ENCODE data around the gene HPX.
"Not testable (repeated sequence)": the region's sequence is repeated elsewhere in the genome, so short reads cannot be mapped to it uniquely, and the experiment has no call there.

Gene HPX

DNA sequence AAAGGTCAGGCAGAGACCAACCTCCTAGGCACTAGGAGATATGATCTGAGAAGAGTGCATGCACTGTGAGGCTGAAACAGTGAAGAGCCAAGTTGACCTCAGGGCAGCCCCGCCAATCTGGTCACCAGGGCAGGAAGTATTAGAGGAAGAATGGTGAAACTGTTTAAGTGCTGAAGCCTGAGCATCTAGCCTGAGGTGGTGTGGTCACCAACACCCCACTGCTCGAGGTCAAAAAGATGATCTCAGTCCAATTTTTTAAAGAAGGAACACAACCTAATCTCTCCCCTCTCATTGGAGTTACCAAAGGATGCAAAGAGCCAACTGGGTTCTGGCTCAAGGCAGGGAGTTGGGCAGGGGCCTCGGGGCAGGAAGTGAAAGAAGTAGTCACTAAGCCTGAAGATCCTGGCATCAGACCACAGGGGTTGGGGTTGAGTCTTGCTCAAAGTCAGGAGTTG, 25.9 kb downstream of the HPX start:
- DNase-seq (ENCODE audit: low spot score), result no peak

DNA sequence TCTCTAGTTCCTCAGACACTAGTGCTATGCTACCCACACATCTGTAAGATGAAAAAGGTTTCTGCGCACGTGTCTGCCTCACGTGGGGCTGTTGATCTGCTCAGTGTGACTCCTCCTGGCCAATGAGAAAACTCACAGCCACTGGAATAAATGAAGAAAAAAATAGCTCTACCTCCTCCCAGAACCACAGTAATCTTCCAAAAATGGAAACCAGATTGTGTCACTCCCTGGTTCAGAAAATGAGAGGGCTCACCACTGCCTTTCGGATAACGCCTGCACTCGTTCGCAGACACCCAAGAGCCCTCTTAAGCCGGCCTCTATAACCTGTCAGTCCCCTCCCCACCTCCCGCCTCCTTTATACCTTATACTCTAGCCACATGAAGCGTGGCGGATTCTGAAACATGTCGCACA, 27.0 kb downstream of the HPX start:
- DNase-seq (ENCODE audit: low spot score), result no peak

- DNase-seq (ENCODE audit: low spot score), result no peak
Measured at GRCh38 chr11:6411594-6412031, 29.2 kb downstream of the HPX start.

GRCh38 chr11:6410695-6411430, 29.9 kb downstream of the HPX start:
- DNase-seq (ENCODE audit: low spot score), result no peak

DNA sequence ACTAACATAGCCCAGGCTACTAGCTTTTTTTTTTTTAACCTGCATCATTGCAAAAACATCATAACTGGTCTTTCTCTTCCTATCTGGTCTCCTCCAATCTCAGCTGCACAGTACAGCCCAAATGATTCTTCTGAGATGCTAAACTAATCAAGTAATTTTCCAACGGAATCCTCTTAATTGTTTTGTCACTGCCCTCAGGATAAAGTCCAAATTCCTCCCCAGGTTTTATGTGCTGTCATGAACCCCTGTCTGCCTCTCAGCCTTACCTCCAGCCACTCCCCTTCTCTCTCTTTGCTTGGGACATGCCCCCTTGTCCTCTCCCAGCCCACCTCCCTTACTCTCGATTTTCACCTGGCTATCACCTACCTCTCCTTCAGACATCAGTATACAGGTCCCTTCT, 34.4 kb downstream of the HPX start:
- no peak for DNase-seq (ENCODE audit: low spot score)

DNA sequence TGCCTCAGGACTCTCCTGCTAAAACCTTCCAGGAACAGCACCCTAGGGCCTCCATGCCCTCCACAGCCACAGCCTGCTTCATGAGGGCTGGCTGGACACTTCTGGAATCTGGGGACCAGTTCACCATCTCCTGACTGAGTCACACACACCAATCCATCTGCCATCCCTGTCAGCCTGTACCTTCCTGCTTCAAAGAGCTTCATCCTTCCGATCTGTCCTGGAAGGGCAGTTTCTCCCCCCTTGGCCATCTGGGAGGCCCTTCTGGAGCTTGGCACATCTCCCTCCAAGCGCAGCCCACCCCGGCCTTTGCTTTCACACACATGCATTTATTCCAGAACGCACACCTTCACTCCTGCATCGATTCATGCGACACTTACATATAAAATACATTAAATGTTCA, 34.9 kb downstream of the HPX start:
- DNase-seq (ENCODE audit: low spot score), result no peak

DNA sequence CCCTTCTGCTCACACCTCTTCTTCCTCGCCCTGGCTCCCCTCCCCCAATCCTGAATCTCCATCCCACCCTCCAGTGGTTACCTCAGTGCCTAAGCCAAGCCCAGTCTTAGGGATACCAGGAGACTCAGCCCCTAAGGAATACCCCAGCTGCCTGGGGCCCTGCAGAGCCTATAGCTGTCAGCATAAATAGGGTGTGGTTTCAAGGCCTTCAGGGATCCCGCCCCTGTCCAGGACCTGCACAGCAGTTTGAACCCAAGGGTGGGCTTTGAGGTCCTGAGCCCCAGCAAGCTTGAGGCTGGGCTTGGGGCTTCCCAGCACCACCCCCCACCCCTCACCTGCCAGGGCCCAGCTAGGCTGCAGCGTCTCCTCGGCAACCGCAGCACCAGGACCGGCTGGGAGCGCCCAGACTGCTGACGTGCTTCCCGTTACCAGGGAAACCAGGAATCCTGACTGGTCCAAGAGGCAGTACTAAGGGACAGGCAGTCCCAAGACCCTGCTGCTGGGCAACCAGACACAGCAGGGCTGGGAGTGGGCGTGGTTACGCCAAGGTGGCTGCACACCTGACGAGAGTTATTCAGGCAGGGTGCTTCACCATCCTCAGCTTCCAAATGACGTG, 35.6 kb downstream of the HPX start:
- no peak for DNase-seq (ENCODE audit: low spot score)

GRCh38 chr11:6404342-6405051, 36.3 kb downstream of the HPX start:
- DNase-seq (ENCODE audit: low spot score), result no peak

- no peak for DNase-seq (ENCODE audit: low spot score)
Measured at GRCh38 chr11:6403539-6403938, 37.2 kb downstream of the HPX start.

- DNase-seq (ENCODE audit: low spot score), result no peak
Measured at GRCh38 chr11:6402561-6402981, 38.2 kb downstream of the HPX start.

- DNase-seq (ENCODE audit: low spot score), result no peak
Measured at GRCh38 chr11:6402061-6402470, 38.7 kb downstream of the HPX start.

- no peak for DNase-seq (ENCODE audit: low spot score)
Measured at GRCh38 chr11:6401464-6401863, 39.3 kb downstream of the HPX start.

GRCh38 chr11:6400431-6401345, 40.1 kb downstream of the HPX start:
- no peak for DNase-seq (ENCODE audit: low spot score)

DNA sequence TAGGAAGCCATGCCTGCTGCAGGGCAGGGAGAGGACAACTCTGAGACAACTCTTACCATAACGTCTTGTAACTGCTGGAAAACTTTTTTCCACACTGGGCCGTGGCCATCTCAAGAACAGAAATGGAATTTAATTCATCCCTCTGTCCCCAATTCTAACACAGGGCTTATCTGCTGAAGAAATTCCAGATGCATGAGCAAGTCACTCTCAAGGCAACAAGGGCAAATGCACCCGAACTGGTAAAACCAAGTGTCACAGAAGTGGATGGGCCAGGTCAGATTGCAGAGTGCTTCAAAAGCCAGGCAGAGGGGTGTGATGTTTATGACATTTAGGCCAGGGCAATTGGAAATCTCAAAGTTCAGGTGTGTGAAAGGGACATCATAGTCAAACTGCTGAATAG, 43.2 kb downstream of the HPX start:
- DNase-seq (ENCODE audit: low spot score), result no peak

DNA sequence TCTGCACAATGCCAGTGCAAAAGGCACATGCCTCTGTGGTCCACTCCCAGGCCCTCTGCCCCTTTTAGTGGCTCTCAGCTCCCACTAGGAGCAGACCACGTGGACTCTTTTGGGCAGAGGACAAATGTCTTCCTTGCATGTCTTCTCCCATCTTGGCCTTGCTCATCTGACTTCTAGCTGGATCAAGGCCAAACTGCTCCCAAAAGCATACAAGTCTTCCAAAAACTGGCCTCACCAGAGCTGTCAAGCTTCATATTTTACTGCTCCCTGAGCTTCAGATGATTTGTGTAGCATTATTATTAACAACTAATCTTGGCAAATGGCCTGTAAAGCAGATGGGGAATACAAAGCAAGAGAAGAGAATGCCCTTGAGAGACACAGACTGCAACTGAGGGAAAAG, 43.6 kb downstream of the HPX start:
- DNase-seq (ENCODE audit: low spot score), result no peak

DNA sequence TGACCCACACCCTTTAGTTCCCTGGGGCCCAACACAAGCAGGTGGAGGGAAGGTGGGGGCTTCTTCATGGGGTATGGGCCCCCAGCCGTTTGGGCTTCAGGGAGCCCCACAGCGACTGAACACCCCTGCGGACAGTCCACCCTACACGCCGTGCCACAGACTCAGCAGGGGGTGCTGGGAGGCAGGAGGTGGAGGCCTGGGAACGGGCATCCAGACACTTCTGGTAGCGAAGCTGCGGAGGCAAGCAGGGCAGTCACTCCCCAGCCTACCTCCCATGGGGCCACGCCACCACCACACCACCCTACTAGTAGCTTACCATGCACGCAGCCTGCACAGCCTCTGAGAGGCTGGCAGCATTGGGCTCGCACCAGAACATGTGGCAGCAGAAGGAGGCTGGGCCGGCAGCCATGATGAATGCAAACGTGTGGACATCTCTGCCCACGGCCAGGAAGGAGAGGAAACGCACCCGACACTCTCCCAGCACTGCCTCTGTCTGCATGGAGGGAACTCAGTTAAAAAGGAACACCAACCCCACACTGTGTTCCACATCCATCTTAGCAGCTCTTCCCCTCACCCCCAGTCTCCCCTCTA, 45.2 kb downstream of the HPX start:
- no peak for DNase-seq (ENCODE audit: low spot score)

GRCh38 chr11:6393989-6394670, 46.7 kb downstream of the HPX start:
- no peak for DNase-seq (ENCODE audit: low spot score)

- DNase-seq (ENCODE audit: low spot score), result not testable (repeated sequence)
Measured at GRCh38 chr11:6392251-6392650, 48.5 kb downstream of the HPX start.

GRCh38 chr11:6391537-6392134, 49.2 kb downstream of the HPX start:
- no peak for DNase-seq (ENCODE audit: low spot score)

- no peak for DNase-seq (ENCODE audit: low spot score)
Measured at GRCh38 chr11:6390718-6391469, 49.9 kb downstream of the HPX start.
